HUDEP-2 (cell line): ENCODE measurements around the gene ANAPC5.

Source experiments
- DNase-seq, 76 experiments: peaks; one replicate each; lab custom pipeline; 2025; ENCODE audit not compliant: unreplicated experiment in 76 of 76; lab: John Stamatoyannopoulos, UW

The ANAPC5 gene

GRCh38 chr12:121366063-121366459 is 13.8 kb upstream of the ANAPC5 start:
- DNase-seq, result no peak

DNA sequence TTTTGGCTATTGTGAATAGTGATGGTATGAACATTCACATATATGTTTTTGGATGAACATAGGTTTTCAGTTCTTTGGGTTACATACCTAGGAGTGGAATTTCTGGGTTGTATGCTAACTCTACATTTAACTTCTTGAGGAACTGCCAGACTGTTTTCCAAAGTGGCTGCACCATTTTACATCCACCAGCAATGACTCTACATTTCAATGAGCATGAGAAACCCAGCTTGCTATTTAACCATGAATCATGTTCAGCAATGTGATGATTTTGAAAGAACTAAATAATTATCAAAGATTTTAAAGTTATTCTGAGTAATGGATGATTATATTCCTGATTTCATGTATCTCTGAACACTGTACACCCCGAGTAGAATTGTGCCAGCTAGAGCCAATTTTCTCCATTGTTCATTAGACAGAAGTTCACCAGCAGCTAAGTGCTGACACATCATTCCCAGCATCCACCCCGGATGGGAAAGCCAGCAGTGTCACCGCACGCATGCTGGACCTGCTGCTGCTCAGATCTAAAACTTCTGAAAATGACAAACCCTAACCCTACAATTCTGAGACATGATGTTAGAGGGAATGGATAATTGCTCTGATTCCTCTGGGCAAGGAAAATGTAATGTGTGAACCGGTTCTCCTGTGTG is 13.3 kb upstream of the ANAPC5 start:
- no peak for DNase-seq

DNA sequence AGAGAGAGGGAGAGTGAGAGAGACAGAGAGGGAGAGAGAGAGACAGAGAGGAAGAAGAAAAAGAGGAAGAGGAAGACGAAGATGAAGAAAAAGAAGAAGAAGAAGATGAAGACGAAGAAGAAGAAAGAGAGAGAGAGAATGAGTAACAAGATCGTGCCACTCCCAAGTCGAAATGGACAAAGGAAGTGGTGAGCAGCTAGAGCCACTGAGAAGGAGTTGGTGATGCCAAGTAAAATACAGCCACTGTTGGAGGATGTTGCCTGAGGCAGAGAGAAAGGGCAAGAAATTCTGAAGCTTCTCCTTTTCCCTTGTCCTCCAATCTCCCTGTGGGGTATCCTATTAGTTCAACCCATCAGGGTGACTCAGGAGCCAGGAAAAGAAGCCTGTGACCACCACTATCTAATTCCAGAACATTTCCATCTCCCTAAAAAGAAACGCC is 12.5 kb upstream of the ANAPC5 start:
- no peak for DNase-seq

DNA sequence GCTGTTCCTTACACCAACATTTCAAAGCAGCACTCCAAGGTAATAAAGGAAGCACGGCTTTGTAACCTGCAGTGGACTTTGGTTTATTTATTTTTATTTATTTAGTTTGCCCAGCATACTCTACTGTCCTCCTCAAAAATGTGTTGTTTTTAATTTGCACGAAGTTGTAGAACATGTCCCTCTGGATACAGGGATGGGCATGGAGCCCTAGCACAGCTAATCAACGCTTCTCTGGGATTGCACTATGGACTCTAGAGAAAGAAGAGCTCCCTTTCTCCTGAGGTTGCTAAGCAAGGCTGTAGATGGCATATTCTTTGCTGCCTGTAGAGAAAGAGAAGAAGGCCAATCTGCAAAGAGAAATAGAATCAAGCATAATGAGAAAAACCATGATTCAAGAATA is 5.9 kb upstream of the ANAPC5 start:
- DNase-seq, result no peak

DNA sequence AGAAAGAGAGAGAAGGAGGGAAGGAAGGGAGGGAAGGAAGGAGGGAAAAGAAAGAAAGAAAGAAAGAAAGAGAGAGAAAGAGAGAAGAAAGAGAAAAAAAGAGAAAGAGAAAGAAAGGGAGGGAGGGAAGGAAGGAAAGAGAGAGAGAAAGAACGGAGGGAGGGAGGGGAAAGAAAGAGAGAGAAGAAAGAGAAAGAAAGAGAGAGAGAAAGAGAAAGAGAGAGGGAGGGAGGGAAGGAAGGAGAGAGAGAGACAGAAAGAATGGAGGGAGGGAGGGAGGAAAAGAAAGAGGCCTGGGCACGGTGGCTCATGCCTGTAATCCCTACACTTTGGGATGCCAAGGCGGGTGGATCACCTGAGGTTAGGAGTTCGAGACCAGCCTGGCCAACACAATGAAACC is 5.1 kb upstream of the ANAPC5 start:
- DNase-seq, result no peak

GRCh38 chr12:121356657-121357056 is 4.4 kb upstream of the ANAPC5 start:
- no peak for DNase-seq

DNA sequence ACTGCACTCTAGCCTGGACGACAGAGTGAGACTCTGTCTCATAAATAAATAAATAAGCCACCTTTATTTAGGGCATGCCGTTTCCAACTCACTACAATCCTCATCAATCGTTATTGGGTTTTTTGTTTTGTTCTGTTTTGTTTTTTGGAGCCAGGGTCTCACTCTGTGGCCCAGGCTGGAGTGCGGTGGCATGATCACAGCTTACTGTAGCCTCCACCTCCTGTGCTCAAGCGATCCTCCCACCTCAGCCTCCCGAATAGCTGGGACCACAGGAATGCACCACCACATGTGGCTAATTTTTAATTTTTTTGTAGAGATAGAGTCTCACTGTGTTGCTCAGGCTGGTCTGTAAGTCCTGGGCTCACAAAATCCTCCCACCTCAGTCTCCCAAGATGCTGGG is 3.6 kb upstream of the ANAPC5 start:
- no peak for DNase-seq

DNA sequence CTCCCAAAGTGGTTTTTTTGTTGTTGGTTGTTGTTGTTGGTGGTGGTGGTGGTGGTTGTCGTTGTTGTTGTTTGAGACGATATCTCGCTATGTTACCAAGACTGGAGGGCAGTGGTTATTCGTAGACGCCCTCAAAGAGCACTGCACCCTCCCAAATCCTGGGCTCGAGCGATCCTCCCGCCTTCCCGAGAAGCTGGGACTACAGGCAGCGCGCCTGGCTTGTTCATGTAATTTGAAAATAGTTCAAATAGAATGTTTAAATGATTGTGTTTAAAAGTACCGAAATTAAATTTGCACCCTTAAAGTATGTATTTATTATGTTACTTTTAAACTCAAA is 439 bp upstream of the ANAPC5 start:
- DNase-seq, result peak in 12 of 76 experiments; percentile 42 to 80 (median 60)

DNA sequence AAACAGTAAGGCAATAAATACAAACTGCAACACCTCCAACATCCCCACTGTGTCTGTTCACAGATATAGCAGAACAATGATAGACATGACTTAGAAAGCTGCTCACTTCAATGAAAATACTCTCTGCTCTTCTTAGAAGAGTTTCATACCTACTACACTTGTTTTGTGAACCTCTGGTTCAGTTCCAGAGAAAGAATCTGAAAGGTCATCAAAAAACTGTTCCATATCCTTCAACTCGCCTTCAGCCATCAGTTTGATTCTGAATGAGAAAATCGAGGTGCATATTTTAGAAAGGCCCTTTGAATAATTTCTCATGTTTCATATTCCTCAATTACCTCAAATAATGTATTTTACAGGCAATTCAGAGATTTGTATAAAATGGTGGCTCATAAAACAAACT is 5.5 kb downstream of the ANAPC5 start:
- no peak for DNase-seq

DNA sequence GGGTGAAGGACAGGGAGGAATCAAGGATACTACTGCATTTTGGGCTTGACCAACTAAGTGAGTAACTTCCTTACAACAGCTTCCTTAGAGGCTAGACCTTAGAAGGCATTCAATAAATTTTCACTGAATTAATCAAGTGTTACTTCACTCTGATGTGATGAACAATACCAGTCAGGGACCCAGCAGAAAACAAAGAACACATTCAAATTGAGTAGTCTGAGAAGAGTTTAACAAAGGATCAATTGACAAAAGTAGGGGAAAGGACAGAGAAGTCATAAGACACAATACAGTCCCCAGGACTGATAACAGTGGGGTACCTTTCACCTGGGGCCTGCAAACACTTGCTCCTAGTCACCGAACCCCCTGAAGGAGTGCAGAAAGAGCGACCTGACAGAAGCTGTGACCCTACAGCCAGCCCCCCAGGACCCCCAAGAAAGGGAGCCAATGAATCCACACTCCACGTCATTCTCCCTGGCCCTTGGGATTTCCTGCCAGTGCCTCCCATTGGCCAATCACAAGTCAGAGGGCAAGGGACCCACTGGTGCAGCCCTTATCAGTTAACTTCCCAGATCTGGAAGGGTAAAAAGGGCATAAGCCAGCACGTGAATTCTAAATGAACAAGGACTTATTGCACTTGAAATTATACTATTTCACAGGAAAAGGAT is 6.9 kb downstream of the ANAPC5 start:
- DNase-seq, result no peak

DNA sequence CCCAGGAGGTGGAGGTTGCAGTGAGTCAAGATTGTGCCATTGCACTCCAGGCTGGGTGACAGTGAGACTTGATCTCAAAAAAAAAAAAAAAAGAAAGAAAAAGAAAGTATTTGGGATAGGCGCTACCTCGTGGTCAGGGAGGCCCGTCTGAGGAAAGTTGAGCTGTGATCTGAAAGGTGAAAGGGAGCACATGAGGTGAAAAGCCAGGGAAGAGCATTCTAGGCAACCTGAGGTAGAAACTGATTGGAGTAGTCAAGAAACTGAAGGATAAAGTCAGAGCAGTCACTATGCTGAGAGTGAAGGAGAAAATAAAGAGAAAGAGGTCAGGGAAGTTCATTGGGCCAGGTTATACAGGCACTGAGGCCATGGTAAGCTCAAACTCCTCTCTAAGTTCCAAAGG is 7.7 kb downstream of the ANAPC5 start:
- DNase-seq, result no peak

DNA sequence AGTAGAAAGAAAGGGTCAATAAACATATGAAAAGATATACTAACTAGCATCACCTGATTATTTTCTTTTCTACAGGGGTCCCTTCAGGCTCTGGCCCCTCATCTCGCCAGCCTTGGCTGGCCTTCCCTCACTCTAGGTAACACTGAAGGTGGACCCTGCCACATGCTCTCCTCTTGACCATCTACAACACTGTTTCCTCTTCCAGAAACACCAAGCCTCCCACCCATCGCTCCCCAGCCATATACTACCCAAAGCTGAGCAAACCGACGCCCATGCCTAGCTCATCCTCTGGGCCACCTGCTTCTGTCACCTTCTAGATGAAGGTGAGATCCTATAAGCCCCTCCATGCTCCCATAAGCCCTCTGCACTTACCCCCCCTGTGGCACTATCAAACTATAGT is 14.8 kb downstream of the ANAPC5 start:
- no peak for DNase-seq

DNA sequence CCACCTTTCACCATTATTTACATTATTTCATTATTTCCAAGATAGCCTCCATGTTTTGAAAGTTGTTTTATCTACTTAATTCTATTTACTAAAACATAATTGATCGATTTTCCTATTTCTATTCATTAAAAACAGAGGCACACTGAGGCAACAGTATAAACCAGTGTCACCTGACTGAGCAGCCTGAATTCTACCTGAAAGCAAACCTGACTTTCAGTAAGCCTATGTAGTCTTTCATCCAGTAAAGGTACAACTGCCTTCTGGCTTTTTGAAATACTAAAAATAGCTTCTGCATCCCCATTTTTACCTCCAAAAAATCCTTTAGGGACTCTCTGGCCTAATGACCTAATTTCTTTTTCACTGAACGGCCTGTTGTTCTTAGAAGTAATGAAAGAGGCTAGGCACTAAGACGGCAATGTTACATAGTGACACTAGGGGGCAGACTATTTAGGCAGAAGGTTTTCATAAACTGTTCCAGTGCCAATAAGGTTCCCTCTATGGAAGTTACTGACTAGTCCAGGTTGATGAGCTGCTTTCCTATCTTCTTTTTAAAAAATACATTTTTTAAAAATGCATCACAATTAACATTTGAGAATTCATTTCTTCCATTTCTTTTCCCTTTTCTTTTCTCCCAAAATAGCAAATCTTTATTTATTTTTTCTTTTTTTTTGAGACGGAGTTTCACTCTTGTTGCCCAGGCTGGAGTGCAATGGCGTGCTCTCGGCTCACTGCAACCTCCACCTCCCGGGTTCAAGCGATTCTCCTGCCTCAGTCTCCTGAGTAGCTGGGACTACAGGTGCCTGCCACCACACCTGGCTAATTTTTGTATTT is 17.5 kb downstream of the ANAPC5 start:
- peak in 30 of 76 experiments; percentile 1 to 63 (median 40) for DNase-seq

DNA sequence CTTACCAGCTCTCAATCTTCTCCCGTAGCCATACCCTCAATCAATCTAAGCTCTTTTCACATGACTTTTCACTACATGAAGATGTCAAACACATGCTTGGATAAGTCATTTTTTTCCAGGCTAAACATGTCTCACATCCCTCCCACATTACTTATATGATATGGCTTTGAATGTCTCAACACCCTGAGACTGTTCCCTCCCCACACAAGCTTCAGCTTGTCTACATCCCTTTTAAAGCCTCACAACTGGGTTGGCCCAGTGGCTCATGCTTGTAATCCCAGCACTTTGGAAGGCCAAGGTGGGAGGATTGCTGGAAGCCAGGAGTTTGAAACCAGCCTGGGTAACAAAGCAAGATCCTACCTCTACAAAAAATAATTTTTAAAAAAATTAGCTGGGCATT is 18.5 kb downstream of the ANAPC5 start:
- no peak for DNase-seq

- no peak for DNase-seq
Measured at GRCh38 chr12:121331248-121331647, 21.0 kb downstream of the ANAPC5 start.

DNA sequence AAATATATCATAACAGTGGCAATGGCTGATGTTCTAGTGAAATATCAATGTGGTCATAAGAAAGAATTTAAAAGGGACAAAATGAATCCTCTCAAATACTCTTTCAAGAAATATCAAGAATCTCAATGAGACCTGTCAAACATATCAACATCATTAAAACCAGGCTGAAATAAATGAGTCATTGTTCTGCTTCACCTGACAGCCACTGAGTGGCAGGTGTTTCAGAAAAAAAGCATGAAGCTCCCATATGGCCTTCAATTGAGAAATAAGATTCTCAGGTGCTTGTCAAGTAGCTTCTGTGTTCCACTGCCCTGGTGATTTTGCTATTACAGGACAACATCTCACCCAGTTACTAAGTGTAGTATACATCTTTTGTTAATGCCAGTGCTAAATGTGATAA is 21.5 kb downstream of the ANAPC5 start:
- DNase-seq, result no peak

DNA sequence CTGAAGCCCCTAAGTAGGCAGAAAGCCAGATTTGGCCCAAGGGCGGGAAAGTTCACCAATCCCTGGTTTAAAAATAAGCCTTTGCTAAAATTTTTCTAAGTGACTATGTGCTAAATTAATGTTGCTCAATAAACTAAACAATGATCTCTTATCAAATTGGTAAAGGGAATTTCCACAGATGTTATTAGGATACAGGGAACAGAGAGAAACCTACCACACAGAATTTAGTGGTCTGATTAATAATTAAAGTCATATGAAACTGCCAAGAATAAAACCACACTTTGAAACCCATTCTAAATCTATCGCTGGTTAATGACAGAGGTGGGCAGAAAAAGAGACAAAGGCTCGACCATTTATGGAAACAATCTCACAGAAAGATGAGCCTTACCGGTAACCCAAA is 22.0 kb downstream of the ANAPC5 start:
- no peak for DNase-seq

- no peak for DNase-seq
Measured at GRCh38 chr12:121328620-121329019, 23.6 kb downstream of the ANAPC5 start.

- DNase-seq, result no peak
Measured at GRCh38 chr12:121326996-121327674, 25.1 kb downstream of the ANAPC5 start.

- DNase-seq, result no peak
Measured at GRCh38 chr12:121325922-121326396, 26.3 kb downstream of the ANAPC5 start.

DNA sequence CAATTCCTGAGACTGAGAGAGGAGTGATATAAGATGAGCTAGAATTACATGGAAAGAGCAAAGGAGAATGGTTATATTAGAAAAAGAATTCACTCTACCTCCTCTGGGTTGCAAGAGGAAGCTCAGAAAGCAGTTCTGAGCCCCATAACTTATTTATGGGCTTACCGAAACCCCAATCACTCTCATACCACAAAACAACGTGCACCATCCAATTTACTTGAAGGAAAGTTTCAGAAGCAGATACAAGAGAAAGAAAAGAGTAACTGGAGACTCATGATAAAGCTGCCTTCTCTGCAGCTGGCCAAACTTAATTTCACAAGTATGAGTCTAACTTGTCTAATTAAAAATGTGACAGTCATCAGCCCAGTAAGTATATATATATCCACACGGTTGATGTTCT is 28.3 kb downstream of the ANAPC5 start:
- no peak for DNase-seq
